GM21737 (cell line): ENCODE data around the gene PCGF1.

ENCODE experiments used
- ATAC-seq: cut with Tn5 transposase; IDR thresholded peaks from one replicate; pipeline ENCODE4 v1.9.1; 2021; ENCODE audit warnings: mild to moderate bottlenecking, moderate library complexity; ENCODE audit not compliant: unreplicated experiment

PCGF1 gene

GRCh38 chr2:74537140-74537539, 29.6 kb upstream of the PCGF1 start:
- ATAC-seq: no peak

GRCh38 chr2:74536166-74536950, 28.9 kb upstream of the PCGF1 start:
- no peak for ATAC-seq

GRCh38 chr2:74535440-74535965, 28.0 kb upstream of the PCGF1 start:
- ATAC-seq: no peak

GRCh38 chr2:74534411-74534810, 26.9 kb upstream of the PCGF1 start:
- ATAC-seq: no peak

- no peak for ATAC-seq
These were observed 26.0 kb upstream of the PCGF1 start for GRCh38 chr2:74533464-74533863.

- no peak for ATAC-seq
These were observed 24.7 kb upstream of the PCGF1 start for GRCh38 chr2:74532222-74532621.

- no peak for ATAC-seq
These were observed 24.2 kb upstream of the PCGF1 start for GRCh38 chr2:74531666-74532065.

- peak; percentile 33 for ATAC-seq
These were observed 23.0 kb upstream of the PCGF1 start for GRCh38 chr2:74530239-74531187.

GRCh38 chr2:74529357-74530238, 22.1 kb upstream of the PCGF1 start, which contains the start of the genes AUP1 and HTRA2:
AUP1 (minus strand) TSS chr2:74529706; CDS start chr2:74529629, 77 bp downstream.
HTRA2 (plus strand) TSS chr2:74529933; CDS start chr2:74530007, 74 bp downstream.
- peak; percentile 76 for ATAC-seq

- ATAC-seq: peak; percentile 5
These were observed 21.3 kb upstream of the PCGF1 start for GRCh38 chr2:74528600-74529356.

GRCh38 chr2:74527741-74528140, 20.2 kb upstream of the PCGF1 start:
- no peak for ATAC-seq

- ATAC-seq: no peak
These were observed 19.2 kb upstream of the PCGF1 start for GRCh38 chr2:74526649-74527230.

GRCh38 chr2:74525717-74526648, 18.5 kb upstream of the PCGF1 start, which contains the start of gene DQX1:
DQX1 (minus strand) TSS chr2:74526231; CDS start chr2:74525729, 502 bp downstream.
- no peak for ATAC-seq

GRCh38 chr2:74524955-74525716, 17.6 kb upstream of the PCGF1 start:
- ATAC-seq: no peak

- ATAC-seq: no peak
These were observed 16.5 kb upstream of the PCGF1 start for GRCh38 chr2:74524005-74524404.

GRCh38 chr2:74522516-74522915, 15.0 kb upstream of the PCGF1 start:
- no peak for ATAC-seq

- ATAC-seq: no peak
These were observed 9.2 kb upstream of the PCGF1 start for GRCh38 chr2:74516650-74517049.
